SK-N-SH treated with all-trans-retinoic acid at 6 μM for 48 hours (cell line): ENCODE data around the gene SUPT4H1.

Source experiments
- ATAC-seq: fragments of 200-7000 bp; cut with Tn5 transposase; 3 replicates; pipeline ENCODE4 v1.9.1; 2020; ENCODE audit warnings: mild to moderate bottlenecking, moderate library complexity
- ARNTL ChIP-seq: fragments of 450-650 bp; formaldehyde crosslinking; IDR thresholded peaks from 2 replicates; pipeline ENCODE4 v1.5.0; 2020; ENCODE audit warnings: low read depth, mild to moderate bottlenecking, moderate library complexity, borderline replicate concordance
- BACH2 ChIP-seq: fragments of 250-450 bp; sonication (Bioruptor Pico); IDR thresholded peaks from 2 replicates; pipeline ENCODE4 v1.9.0; 2021; ENCODE audit warnings: mild to moderate bottlenecking, borderline replicate concordance
- CSDC2 ChIP-seq: fragments of 250-450 bp; sonication (Bioruptor Pico); IDR thresholded peaks from 2 replicates; pipeline ENCODE4 v1.5.0; 2020; ENCODE audit warnings: mild to moderate bottlenecking, moderate library complexity
- ESRRG ChIP-seq: fragments of 250-450 bp; sonication (Bioruptor Pico); IDR thresholded peaks from 2 replicates; pipeline ENCODE4 v1.6.1; 2021; ENCODE audit warnings: mild to moderate bottlenecking
- GLIS3 ChIP-seq: fragments of 250-450 bp; sonication (Bioruptor Pico); IDR thresholded peaks from 2 replicates; pipeline ENCODE4 v1.5.0; 2020; ENCODE audit warnings: mild to moderate bottlenecking, moderate library complexity
- ISL1 ChIP-seq: fragments of 250-450 bp; sonication (Bioruptor Pico); IDR thresholded peaks from 2 replicates; pipeline ENCODE4 v2.1.2; 2022; ENCODE audit warnings: mild to moderate bottlenecking, moderate library complexity
- RARB ChIP-seq: fragments of 250-450 bp; sonication (Bioruptor Pico); IDR thresholded peaks from 2 replicates; pipeline ENCODE4 v1.8.0; 2021; ENCODE audit warnings: mild to moderate bottlenecking, moderate library complexity
- SNAI2 ChIP-seq: fragments of 250-450 bp; sonication (Bioruptor Pico); IDR thresholded peaks from 2 replicates; pipeline ENCODE4 v1.5.0; 2020; ENCODE audit warnings: mild to moderate bottlenecking, moderate library complexity
- TCF4 ChIP-seq: fragments of 250-450 bp; sonication (Bioruptor Pico); IDR thresholded peaks from 2 replicates; pipeline ENCODE4 v1.8.0; 2021; ENCODE audit warnings: mild to moderate bottlenecking, moderate library complexity, borderline replicate concordance
- TOX ChIP-seq: fragments of 250-450 bp; sonication (Bioruptor Pico); IDR thresholded peaks from 2 replicates; pipeline ENCODE4 v1.8.0; 2021; ENCODE audit warnings: mild to moderate bottlenecking, moderate library complexity, borderline replicate concordance
- ZC3H10 ChIP-seq: fragments of 250-450 bp; sonication (Bioruptor Pico); IDR thresholded peaks from 2 replicates; pipeline ENCODE4 v1.5.1; 2021; ENCODE audit warnings: mild to moderate bottlenecking, moderate library complexity
- ZFP3 ChIP-seq: fragments of 250-450 bp; sonication (Bioruptor Pico); IDR thresholded peaks from 2 replicates; pipeline ENCODE4 v1.5.0; 2020; ENCODE audit warnings: mild to moderate bottlenecking, moderate library complexity
- ZFP30 ChIP-seq: fragments of 450-650 bp; formaldehyde crosslinking; IDR thresholded peaks from 2 replicates; pipeline ENCODE4 v1.5.0; 2022; ENCODE audit warnings: mild to moderate bottlenecking, moderate library complexity
- ZNF565 ChIP-seq: fragments of 450-650 bp; formaldehyde crosslinking; conservative IDR thresholded peaks from 2 replicates; pipeline ENCODE4 v1.5.0; 2020; ENCODE audit warnings: low read depth, mild to moderate bottlenecking, moderate library complexity
- TF ChIP-seq, protein P1 (sequence below): fragments of 250-450 bp; sonication (Bioruptor Pico); IDR thresholded peaks from 2 replicates; pipeline ENCODE4 v1.8.0; 2021; ENCODE audit warnings: low read depth, mild to moderate bottlenecking, moderate library complexity, borderline replicate concordance
- TF ChIP-seq, protein P2 (sequence below): fragments of 250-450 bp; sonication (Bioruptor Pico); IDR thresholded peaks from 2 replicates; pipeline ENCODE4 v1.5.0; 2020; ENCODE audit warnings: mild to moderate bottlenecking, moderate library complexity
- TF ChIP-seq, protein P3 (sequence below): fragments of 250-450 bp; sonication (Bioruptor Pico); IDR thresholded peaks from 2 replicates; pipeline ENCODE4 v1.5.1; 2021; ENCODE audit warnings: mild to moderate bottlenecking, moderate library complexity
- TF ChIP-seq, protein P4 (sequence below): fragments of 250-450 bp; sonication (Bioruptor Pico); IDR thresholded peaks from 2 replicates; pipeline ENCODE4 v1.5.1; 2020; ENCODE audit warnings: low read depth, mild to moderate bottlenecking, moderate library complexity
- TF ChIP-seq, protein P5 (sequence below): fragments of 250-450 bp; sonication (Bioruptor Pico); IDR thresholded peaks from 2 replicates; pipeline ENCODE4 v1.8.0; 2020; ENCODE audit warnings: mild to moderate bottlenecking, moderate library complexity, borderline replicate concordance

The SUPT4H1 gene

DNA sequence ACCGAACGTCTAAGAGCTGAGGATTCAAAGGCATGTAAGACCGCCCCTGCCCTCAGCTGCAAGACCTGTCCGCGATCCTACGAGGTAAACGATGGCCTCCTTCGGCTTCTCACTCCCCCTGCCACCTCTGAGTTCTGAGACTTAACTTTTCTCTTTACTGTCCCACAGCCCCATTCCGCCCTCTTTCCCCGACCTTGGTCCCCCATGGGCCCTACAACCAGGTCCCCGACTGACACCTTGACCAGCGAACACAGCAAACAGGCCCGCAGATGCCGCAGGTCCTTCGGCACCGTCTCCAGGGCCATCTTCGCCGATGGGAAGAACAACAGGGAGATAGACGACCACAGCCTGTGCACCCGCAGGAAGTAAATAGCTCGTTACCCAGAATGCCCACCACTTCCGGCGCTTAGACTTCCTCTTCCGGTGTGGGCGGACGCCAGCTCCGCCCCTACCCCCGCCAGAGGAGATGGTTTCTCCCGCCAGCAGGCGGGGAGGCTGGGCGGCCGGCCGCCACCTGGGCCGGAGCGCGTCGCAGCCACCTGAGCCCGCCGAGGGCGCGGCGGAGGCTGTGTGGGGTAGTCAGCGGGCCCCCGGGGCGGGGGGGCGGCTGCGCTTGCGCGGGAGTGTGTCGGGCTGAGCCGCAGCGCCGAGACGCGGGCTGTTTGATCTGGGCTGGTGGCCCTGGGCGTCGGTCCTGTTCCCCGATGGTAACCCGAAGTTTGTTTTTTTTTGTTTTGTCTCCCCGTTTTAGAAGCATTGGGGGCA is at the start of gene SUPT4H1:
TSS of gene SUPT4H1 (minus strand) at position 371 of the 765 bp plus-strand sequence. CDS start at position 305, 66 bp downstream.
- TF ChIP-seq ESRRG (CRISPR knock-in tag) (0 out of 2 replicates have a peak, but pooled peaks have one; percentile 13), ISL1 (CRISPR knock-in tag) (no peak), GLIS3 (CRISPR knock-in tag) (no peak), ZC3H10 (CRISPR knock-in tag) (peak; percentile 33; the same call in 1 of the 2 replicates), BACH2 (CRISPR knock-in tag) (no peak), ARNTL (CRISPR knock-in tag) (no peak), SNAI2 (CRISPR knock-in tag) (peak; percentile 43; the same call in 1 of the 2 replicates)
- TF ChIP-seq, protein P1, sequence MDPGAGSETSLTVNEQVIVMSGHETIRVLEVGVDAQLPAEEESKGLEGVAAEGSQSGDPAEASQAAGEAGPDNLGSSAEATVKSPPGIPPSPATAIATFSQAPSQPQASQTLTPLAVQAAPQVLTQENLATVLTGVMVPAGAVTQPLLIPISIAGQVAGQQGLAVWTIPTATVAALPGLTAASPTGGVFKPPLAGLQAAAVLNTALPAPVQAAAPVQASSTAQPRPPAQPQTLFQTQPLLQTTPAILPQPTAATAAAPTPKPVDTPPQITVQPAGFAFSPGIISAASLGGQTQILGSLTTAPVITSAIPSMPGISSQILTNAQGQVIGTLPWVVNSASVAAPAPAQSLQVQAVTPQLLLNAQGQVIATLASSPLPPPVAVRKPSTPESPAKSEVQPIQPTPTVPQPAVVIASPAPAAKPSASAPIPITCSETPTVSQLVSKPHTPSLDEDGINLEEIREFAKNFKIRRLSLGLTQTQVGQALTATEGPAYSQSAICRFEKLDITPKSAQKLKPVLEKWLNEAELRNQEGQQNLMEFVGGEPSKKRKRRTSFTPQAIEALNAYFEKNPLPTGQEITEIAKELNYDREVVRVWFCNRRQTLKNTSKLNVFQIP (CRISPR knock-in tag), result no peak
- TF ChIP-seq, protein P2, sequence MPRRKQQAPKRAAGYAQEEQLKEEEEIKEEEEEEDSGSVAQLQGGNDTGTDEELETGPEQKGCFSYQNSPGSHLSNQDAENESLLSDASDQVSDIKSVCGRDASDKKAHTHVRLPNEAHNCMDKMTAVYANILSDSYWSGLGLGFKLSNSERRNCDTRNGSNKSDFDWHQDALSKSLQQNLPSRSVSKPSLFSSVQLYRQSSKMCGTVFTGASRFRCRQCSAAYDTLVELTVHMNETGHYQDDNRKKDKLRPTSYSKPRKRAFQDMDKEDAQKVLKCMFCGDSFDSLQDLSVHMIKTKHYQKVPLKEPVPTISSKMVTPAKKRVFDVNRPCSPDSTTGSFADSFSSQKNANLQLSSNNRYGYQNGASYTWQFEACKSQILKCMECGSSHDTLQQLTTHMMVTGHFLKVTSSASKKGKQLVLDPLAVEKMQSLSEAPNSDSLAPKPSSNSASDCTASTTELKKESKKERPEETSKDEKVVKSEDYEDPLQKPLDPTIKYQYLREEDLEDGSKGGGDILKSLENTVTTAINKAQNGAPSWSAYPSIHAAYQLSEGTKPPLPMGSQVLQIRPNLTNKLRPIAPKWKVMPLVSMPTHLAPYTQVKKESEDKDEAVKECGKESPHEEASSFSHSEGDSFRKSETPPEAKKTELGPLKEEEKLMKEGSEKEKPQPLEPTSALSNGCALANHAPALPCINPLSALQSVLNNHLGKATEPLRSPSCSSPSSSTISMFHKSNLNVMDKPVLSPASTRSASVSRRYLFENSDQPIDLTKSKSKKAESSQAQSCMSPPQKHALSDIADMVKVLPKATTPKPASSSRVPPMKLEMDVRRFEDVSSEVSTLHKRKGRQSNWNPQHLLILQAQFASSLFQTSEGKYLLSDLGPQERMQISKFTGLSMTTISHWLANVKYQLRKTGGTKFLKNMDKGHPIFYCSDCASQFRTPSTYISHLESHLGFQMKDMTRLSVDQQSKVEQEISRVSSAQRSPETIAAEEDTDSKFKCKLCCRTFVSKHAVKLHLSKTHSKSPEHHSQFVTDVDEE, result no peak
- ATAC-seq, result peak; percentile 97

DNA sequence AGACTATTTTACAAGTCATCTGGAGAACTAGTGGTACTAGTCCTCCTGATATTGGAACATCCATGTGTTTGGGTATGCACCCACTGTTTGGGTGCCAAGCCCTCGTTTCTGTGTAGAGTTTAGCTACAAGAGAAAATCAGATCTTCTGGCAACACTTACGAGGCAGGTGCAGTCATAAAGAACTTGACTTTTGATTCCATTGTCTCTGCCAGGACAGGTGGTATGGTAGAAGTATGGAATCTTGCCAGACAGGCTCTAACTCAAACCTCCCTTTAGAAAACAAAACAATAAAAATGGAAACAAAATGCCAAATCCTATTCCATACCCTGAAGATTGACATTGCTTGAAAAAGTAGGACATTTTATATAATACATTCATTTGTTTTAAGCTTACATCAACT is 49.3 kb upstream of the SUPT4H1 start:
- no peak for TF ChIP-seq RARB (CRISPR knock-in tag)

DNA sequence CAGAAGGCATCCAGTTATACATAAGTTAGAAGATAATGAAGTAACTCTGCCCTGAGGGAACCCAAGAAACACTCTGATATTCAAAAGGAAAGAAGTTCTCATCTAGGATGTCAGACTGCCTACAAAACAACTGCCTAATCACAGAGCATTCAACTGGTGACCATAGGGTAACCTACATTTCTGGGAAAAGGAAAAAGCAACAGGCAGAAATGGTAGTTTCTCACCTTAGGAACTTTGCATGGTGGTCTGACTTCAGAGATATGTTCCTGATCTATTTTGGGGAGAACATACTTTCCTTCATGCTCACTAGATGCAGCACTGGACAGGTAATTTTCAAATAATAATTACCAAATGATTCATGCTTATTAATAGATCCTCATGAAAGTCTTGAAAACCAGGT is 48.8 kb upstream of the SUPT4H1 start:
- TF ChIP-seq, protein P2, result no peak
- TF ChIP-seq, protein P3, sequence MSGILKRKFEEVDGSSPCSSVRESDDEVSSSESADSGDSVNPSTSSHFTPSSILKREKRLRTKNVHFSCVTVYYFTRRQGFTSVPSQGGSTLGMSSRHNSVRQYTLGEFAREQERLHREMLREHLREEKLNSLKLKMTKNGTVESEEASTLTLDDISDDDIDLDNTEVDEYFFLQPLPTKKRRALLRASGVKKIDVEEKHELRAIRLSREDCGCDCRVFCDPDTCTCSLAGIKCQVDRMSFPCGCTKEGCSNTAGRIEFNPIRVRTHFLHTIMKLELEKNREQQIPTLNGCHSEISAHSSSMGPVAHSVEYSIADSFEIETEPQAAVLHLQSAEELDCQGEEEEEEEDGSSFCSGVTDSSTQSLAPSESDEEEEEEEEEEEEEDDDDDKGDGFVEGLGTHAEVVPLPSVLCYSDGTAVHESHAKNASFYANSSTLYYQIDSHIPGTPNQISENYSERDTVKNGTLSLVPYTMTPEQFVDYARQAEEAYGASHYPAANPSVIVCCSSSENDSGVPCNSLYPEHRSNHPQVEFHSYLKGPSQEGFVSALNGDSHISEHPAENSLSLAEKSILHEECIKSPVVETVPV (CRISPR knock-in tag), result no peak
- TF ChIP-seq TOX (CRISPR knock-in tag) (no peak), BACH2 (CRISPR knock-in tag) (no peak), SNAI2 (CRISPR knock-in tag) (no peak), ZFP3 (no peak), CSDC2 (no peak)
- TF ChIP-seq, protein P4, sequence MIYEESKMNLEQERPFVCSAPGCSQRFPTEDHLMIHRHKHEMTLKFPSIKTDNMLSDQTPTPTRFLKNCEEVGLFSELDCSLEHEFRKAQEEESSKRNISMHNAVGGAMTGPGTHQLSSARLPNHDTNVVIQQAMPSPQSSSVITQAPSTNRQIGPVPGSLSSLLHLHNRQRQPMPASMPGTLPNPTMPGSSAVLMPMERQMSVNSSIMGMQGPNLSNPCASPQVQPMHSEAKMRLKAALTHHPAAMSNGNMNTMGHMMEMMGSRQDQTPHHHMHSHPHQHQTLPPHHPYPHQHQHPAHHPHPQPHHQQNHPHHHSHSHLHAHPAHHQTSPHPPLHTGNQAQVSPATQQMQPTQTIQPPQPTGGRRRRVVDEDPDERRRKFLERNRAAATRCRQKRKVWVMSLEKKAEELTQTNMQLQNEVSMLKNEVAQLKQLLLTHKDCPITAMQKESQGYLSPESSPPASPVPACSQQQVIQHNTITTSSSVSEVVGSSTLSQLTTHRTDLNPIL, result no peak
- ATAC-seq, result no peak

More for the DNA sequence above, 49.3 kb upstream of the SUPT4H1 start:
- no peak for ATAC-seq

DNA sequence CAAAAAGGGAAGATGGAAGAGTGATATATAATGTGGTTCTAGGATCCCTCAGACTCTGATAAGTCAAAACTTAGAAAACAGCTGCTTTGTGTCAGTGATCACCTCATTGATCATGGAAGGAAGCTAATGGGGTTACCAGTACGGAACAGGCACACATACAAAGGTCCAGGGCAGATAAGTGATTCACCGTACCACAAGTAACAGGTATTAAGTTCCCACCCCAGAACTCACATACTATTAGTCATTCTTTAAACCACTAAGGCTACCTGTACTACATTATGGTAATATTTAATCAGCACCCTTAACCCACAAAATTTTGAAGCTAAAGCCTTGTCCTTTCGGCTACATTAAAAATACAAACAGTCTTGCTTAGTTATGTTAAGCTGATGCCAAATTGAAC is 48.0 kb upstream of the SUPT4H1 start:
- ATAC-seq, result no peak
- TF ChIP-seq TCF4 (no peak), GLIS3 (CRISPR knock-in tag) (no peak), TOX (CRISPR knock-in tag) (no peak), ZNF565 (CRISPR knock-in tag) (no peak), ZFP30 (CRISPR knock-in tag) (no peak)
- TF ChIP-seq, protein P4, result no peak
- TF ChIP-seq, protein P5, sequence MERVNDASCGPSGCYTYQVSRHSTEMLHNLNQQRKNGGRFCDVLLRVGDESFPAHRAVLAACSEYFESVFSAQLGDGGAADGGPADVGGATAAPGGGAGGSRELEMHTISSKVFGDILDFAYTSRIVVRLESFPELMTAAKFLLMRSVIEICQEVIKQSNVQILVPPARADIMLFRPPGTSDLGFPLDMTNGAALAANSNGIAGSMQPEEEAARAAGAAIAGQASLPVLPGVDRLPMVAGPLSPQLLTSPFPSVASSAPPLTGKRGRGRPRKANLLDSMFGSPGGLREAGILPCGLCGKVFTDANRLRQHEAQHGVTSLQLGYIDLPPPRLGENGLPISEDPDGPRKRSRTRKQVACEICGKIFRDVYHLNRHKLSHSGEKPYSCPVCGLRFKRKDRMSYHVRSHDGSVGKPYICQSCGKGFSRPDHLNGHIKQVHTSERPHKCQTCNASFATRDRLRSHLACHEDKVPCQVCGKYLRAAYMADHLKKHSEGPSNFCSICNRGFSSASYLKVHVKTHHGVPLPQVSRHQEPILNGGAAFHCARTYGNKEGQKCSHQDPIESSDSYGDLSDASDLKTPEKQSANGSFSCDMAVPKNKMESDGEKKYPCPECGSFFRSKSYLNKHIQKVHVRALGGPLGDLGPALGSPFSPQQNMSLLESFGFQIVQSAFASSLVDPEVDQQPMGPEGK, result no peak
- TF ChIP-seq, protein P1 (CRISPR knock-in tag), result no peak
